IMR-90 (cell line): Measurements from ENCODE around the gene HORMAD2.

Experiments
- CTCF ChIP-seq: conservative IDR thresholded peaks from 2 replicates; pipeline ENCODE4 v1.5.1; 2012; ENCODE audit warnings: mild to moderate bottlenecking, low read depth, low read length, improper control_type of control experiment
- MAZ ChIP-seq: IDR thresholded peaks from 2 replicates; pipeline ENCODE4 v1.6.1; 2012; ENCODE audit warnings: low read depth, mild to moderate bottlenecking, low read length, improper control_type of control experiment, moderate library complexity, borderline replicate concordance
- NFE2L2 ChIP-seq: fragments of 150-350 bp; IDR thresholded peaks from 2 replicates; pipeline ENCODE4 v1.6.1; 2016; ENCODE audit warnings: low read depth, mild to moderate bottlenecking, low read length
- POLR2A ChIP-seq: IDR thresholded peaks from 2 replicates; pipeline ENCODE4 v1.6.1; 2012; ENCODE audit warnings: mild to moderate bottlenecking, low read depth, low read length
- RAD21 ChIP-seq: IDR thresholded peaks from 2 replicates; pipeline ENCODE4 v1.6.1; 2012; ENCODE audit warnings: low read length, improper control_type of control experiment
- SMC3 ChIP-seq: fragments of 150-350 bp; IDR thresholded peaks from 2 replicates; pipeline ENCODE4 v1.6.1; 2016; ENCODE audit warnings: low read depth, mild to moderate bottlenecking, antibody characterized with exemption, low read length, moderate library complexity
- USF2 ChIP-seq: fragments of 150-350 bp; IDR thresholded peaks from 2 replicates; pipeline ENCODE4 v1.6.1; 2017; ENCODE audit warnings: mild to moderate bottlenecking, antibody characterized with exemption, low read length, low read depth

- TF ChIP-seq SMC3 (no peak), POLR2A (no peak), MAZ (no peak), RAD21 (no peak), CTCF (no peak), NFE2L2 (no peak), USF2 (no peak)
Observed at GRCh38 chr22:30214703-30215407, 134.6 kb downstream of the HORMAD2 start.
